HG02571 (cell line): ENCODE measurements around the gene PTPN7.
"Not testable (repeated sequence)": the region's sequence is repeated elsewhere in the genome, so short reads cannot be mapped to it uniquely, and the experiment has no call there.

Experiments used
- ATAC-seq: cut with Tn5 transposase; IDR thresholded peaks from one replicate; pipeline ENCODE4 v1.9.1; 2021; ENCODE audit warnings: mild to moderate bottlenecking, moderate library complexity; ENCODE audit not compliant: unreplicated experiment

PTPN7 gene

GRCh38 chr1:202167708-202168415, 7.5 kb upstream of the PTPN7 start:
- no peak for ATAC-seq

GRCh38 chr1:202167054-202167453, 6.7 kb upstream of the PTPN7 start:
- ATAC-seq: not testable (repeated sequence)

GRCh38 chr1:202165942-202166843, 5.8 kb upstream of the PTPN7 start:
- no peak for ATAC-seq

- no peak for ATAC-seq
Observed at GRCh38 chr1:202165267-202165941, 5.0 kb upstream of the PTPN7 start.

GRCh38 chr1:202164271-202165037, 4.1 kb upstream of the PTPN7 start:
- peak; percentile 41 for ATAC-seq

- ATAC-seq: no peak
Observed at GRCh38 chr1:202163281-202164270, 3.2 kb upstream of the PTPN7 start.

- no peak for ATAC-seq
Observed at GRCh38 chr1:202162418-202163280, 2.2 kb upstream of the PTPN7 start.

- ATAC-seq: no peak
Observed at GRCh38 chr1:202162047-202162417, 1.6 kb upstream of the PTPN7 start.

GRCh38 chr1:202161151-202162046, 997 bp upstream of the PTPN7 start:
- no peak for ATAC-seq

GRCh38 chr1:202159534-202160371, 649 bp downstream of the PTPN7 start:
- ATAC-seq: no peak

GRCh38 chr1:202158810-202159533, 1.4 kb downstream of the PTPN7 start:
- ATAC-seq: no peak

- ATAC-seq: no peak
Observed at GRCh38 chr1:202157945-202158344, 2.5 kb downstream of the PTPN7 start.

GRCh38 chr1:202156590-202156989, 3.8 kb downstream of the PTPN7 start:
- no peak for ATAC-seq

GRCh38 chr1:202155478-202156021, 4.9 kb downstream of the PTPN7 start:
- ATAC-seq: no peak

GRCh38 chr1:202154766-202155477, 5.5 kb downstream of the PTPN7 start:
- ATAC-seq: no peak
